ENCODE measurements around the gene KCNE3.

Gene KCNE3

DNA sequence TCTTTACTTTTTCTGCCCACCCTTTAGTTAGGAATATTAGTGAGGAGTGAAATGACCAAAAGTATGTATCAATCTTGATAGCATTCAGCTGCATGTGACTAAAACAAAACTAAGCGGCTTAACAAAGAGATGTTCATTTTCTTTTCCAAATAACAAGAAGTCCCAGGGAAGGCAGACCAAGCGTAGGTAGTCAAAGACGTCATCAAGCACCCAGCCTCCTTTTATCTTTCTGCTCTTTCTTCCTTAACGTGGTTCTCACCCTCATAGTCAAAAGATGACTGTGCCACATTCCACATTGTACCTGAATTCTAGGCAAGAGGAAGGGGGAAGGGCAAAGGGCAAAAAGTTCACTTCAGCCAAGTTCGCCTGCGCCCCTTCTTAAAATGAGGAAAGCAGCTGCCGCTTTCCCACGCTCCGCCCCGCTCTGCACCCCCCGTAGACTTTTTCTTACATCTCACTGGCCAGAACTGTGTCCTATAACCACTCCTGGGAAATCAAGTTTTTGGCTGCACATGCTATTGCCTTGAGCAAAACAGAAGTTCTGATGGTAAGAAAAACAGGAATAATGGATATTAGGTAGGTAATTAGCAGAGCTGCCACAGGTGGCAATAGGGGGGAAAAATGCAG lies 54.5 kb downstream of the KCNE3 start:
- TF ChIP-seq CTCF (IDR thresholded peaks at IDR 0.05; ENCODE audit: insufficient read depth, low read depth, low read length, missing control alignments): no peak
- no peak for DNase-seq (ENCODE audit: low read depth)
- H3K4me3 ChIP-seq (ENCODE audit: low read depth, low read length): no peak overlapping the region

DNA sequence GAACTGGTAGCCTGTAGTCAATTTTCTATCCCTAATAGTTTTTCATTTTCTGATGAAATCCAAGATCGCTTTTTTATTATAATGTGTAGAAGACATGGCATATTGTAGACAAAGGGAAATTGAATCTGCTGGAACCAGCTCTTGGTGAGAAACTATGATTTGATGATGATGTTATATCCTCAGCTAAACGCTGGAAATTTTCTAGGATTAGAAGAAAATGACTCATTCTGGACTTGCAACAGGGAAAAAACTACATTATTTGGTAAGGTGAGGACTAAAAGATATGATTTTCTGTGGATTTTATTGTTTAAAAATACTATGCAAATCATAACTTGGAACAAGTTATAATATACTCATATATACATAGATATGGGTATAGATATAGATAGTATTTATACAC lies 55.0 kb downstream of the KCNE3 start:
- DNase-seq (ENCODE audit: low read depth): no peak
- no peak for TF ChIP-seq CTCF (IDR thresholded peaks at IDR 0.05; ENCODE audit: insufficient read depth, low read depth, low read length, missing control alignments)
- no peak overlapping the region for H3K4me3 ChIP-seq (ENCODE audit: low read depth, low read length)

DNA sequence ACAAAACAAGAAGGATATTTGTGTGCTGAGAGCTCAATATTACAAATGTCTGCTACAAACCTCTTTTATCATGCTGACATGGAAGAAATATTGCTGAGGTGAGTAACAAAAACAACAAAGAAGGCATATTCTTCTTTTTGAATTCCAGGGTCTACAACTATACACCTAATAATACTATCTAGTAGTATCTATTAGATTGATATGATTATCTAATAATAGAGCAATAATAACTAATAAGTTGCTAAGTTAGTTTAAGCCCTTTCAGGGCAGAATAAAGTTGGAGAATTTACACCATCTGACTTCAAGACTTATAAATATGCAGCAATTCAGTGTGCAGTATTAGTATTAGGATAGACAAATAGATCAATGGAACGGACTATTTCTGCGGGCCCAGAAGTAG lies 57.7 kb downstream of the KCNE3 start:
- no peak overlapping the region for H3K4me3 ChIP-seq (ENCODE audit: low read depth, low read length)
- DNase-seq (ENCODE audit: low read depth): no peak
- no peak for TF ChIP-seq CTCF (IDR thresholded peaks at IDR 0.05; ENCODE audit: insufficient read depth, low read depth, low read length, missing control alignments)

Data from GM12865 (cell line).